Glomerular visceral epithelial cell (primary cell): ENCODE data around the gene BTN3A1.

ENCODE experiments used
- DNase-seq: peaks from one replicate; pipeline ENCODE4 v3.0.0-alpha.2; 2016; ENCODE audit errors: extremely low spot score

Gene BTN3A1

DNA sequence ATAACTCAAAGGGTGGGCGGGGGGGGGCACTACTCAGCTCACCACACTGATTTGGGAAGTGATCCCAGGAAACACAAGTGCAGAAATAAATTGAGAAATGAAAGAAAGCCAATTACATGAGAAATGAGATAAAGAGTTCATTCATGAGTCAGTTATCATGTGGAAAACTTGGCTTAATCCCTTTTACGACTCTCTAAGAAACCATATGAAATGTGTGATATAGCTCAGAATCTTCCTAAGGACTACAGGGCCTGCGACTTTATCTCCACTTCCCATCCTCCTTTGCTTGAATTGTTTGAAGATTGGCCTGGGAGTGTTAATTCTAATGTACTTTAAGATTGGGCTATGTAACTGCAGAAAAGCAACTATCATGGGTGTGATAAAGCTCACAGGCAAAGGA is 22.8 kb upstream of the BTN3A1 start:
- no peak for DNase-seq

DNA sequence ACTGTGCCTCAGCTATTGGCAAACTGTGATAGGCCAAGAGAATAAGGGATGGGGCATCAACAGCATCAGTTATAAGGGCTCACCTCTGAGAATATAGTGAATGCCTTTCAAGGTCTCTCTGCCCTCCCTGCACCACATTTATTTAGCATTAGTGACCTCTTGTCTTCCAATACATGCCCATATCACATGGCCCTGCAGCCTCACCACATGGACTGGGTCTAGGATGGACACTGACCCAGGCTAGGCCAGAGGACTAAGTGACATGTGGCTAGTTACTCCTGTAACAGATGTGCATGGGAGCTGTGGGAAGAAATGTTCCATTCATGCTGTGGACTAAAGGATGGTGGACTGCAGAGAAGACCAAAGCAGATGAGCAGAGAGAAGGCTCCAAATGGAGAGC is 22.3 kb upstream of the BTN3A1 start:
- no peak for DNase-seq

DNA sequence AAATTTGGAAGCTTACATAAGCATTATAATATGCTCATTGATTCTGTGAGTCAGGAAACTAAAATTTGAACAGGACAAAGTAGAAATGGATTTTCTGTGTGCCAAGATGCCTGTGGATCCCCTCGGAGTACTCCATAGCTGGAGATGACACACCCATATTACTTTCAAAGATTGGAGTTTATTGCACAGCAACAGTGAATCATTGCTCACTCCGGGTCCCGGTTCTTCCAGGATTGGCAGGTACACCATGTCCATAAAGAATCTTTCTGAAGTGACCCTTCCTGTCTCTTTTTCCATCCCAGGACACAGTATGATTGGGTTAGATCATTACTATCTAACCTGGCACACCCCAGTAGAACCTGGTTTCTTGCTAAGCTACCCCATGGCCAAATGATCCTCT is 21.8 kb upstream of the BTN3A1 start:
- no peak for DNase-seq

DNA sequence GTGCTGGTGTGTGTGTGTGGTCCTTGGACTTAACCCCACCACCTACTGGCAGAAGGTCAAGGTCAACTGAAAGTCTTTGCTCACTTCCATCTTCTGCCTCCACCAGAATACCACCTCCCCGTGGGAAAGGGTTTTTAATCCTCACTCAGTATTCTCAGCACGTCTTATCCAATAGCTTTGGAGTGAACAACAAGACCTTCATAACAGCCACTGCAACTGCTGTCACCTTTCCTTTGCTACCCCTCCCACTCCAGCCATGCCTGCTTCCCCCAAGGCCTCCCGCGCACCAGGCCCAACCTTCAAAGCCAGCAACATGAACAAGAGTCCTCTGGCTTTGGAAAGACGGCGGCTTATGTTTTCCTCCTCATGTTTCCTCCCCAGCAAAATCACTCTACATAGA is 20.0 kb upstream of the BTN3A1 start:
- no peak for DNase-seq

DNA sequence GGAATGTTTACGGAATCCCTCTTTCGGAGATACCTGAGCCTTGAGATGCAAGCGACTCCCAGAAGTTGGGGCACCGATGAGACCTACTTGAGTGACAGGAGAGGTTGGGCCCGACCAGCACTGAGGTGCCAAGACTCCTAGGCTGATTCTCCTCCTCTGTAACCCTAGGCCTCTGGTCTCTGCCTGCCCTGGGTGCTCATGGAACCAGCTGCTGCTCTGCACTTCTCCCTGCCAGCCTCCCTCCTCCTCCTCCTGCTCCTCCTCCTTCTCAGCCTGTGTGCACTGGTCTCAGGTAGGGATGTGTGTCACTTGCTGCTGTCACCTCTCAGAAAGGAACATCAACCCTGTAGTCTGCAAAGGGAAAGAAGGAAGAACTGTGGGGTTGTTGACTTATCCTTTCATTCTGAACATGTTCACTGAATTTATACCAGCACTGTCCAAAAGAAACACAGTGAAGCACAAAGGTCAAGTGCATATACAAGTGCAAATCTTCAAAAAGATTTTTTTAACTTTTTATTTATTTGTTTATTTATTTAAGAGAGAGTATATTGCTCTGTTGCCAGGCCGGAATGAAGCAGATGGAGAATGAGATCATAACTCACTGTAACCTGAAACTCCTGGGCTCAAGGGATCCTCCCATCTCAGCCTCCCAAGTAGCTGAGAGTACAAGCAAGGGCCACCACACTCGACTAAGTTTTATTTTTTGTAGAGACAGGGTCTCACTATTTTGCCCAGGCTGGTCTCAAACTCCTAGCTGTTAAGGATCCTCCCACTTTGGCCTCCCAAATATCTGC is 18.3 kb upstream of the BTN3A1 start:
- peak; percentile 69 for DNase-seq

DNA sequence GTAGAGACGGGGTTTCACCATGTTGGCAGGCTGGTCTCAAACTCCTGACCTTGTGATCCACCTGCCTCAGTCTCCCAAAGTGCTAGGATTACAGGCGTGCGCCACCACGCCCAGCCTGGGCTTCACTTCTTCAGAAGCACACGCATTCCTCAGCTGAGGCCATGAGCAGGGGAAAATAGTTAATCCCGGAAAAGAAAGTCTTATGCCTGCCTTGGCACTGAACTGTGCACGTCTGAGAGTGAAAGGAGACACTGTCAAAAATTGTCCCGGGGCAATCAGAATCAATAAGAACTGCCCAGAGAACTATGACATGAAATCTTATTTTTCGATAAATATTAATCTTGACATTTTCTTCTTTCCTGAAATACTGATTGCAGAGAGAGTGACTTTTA is 16.3 kb upstream of the BTN3A1 start:
- no peak for DNase-seq

DNA sequence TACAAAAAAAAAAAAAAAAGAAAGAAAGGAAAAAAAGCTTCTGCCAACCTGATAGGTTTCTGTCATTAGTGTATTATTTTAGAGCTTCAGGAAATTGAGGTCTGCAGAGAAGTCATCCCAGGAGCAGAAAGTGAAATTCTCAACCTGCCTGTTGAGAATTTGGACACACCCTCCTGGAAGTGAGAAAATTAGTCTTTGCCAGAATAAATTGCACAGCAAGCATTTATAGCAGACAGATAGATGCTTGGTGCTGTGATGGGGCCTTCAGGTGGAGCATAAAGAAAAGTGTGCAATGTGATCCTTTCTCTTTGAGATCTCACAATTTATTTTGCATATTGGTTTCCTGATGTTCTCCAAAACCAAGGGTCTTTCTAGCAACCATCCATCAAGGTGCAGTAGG is 14.5 kb upstream of the BTN3A1 start:
- DNase-seq = no peak

DNA sequence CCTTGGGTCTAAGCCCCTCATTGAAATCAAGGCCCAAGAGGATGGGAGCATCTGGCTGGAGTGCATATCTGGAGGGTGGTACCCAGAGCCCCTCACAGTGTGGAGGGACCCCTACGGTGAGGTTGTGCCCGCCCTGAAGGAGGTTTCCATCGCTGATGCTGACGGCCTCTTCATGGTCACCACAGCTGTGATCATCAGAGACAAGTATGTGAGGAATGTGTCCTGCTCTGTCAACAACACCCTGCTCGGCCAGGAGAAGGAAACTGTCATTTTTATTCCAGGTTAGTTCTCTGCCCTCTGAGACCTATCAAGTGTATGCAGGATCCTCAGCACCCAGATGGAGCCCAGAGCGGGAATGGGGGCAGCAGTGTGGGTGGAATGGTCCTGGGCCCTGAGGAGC is 14.1 kb upstream of the BTN3A1 start:
- peak; percentile 59 for DNase-seq

DNA sequence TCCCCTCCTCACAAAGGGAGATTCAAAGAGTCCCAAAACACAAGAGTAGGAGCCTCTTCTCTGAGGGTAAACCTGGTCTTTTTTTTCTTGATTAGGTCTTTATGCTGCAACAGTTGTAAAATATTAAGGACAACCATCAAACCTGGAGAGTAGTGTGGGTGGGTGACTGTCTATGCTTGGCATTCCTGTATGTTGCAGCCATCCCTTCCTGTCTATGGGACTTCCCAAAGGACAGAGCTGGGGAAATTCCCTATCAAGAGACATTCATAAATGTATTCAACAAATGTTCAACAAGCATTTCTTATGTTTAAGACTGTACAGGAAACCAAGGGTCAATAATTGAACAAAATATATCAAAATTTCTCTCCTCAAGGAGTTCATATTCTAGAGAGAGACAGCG is 13.6 kb upstream of the BTN3A1 start:
- peak; percentile 57 for DNase-seq

DNA sequence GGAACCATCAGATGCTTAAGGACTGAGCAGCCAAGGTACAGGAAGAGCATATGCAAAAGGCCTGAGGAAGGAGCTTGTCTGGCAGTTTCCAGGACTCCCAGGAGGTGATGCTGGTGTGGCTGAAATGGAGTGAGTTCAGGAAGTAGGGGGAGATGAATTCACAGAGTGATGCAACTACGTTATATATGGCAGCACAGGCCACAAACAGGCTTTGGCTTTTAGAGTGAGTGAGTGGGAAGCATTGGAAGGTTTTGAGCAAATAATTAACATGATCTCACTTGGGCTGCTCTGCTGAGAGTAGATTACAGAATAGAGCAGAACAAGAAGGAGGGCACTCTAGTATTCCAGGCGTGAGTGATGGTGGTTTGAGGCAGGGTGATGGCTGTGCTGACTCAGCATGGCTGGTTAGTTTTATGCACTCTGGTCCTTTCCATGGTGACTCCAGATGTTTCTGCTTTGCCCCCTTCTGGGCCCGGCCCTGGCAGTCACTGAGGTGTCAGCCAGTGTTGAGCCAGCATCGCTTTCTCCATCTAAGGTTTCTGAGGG is 12.7 kb upstream of the BTN3A1 start:
- DNase-seq = peak; percentile 91

DNA sequence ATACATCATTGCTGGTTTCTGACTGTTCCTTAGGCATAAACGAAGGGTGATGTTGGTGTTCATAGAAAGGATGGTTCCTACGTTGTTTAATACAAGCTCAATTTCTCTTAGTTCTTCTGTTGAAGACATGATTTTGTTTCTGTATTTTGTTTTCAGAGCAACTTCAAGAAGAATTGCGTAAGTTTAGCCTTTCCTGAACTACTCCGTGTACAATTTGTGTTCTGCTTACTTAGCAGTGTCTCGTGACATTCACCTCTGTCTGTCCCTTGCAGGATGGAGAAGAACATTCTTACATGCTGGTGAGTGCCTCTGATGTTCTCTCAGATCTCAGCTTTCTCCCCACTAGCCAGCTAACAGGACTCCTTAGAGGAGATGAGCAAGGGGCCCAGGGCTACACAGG is 11.5 kb upstream of the BTN3A1 start:
- DNase-seq = no peak

DNA sequence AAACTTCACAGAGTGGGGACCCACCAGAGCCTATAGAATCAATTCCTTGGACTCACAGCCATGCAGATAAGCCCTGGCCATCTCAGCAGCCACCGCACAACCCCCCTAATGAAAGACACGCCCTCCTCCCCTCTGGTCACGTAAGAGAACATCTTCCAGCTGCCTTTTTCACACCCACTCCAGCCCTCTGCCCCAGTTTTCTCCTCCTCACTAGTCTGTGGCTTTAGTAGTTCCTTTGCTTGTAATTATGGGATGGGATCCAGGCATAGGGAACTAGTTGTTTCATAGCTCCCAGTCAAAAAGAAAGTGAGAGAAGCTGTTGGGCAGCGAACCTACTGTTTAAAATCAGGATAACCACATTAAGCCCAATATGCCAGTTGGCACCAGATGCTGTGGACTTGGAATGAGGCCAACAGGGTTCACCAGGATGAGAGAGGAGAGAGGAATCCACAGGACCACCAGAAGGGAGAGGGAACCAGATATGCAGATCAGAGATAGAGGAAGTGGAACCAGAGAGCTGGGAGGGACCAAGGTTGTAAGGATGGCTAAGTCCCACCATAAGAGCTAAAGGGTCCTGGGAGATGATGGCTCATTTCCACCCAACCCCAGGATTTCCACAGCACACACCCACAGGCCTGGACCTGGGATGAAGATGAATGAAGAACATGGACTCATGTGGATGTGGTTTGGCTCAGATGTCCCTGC is 9.0 kb upstream of the BTN3A1 start:
- DNase-seq = no peak

DNA sequence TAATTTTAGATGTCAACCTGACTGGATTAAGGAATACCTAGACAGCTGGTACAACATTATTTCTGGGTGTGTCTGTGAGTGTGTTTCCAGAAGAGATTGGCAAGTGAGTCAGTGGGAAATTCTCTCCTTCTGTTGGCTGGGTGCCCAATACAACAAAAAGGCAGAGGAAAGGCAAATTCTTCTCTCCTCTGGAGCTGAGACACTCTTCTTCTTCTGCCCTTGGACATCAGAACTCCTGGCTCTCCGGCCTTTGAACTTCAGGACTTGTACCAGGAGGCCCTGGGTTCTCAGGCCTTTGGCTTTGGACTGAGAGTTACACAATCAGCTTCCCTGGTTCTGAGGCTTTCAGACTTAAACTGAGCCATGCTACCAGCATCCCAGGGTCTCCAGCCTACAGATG is 7.8 kb upstream of the BTN3A1 start:
- DNase-seq = peak; percentile 83

DNA sequence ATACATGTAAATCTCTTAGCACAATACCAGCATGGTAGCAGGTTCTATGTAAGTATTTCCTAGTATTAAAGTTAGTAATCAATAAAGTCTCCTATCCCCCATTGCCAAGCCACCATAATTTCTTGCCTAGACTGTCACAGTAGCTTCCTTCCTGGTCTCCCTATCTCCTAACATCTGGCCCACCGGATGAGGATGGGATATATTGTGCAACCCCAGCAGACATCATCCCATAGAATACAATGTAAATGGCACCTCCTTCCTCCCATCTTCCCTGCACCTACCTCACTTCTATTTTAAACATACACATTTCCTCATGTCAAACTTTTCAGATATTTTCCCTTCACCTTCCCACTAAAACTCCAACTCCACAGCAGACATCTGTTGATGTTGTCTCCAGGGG is 3.5 kb upstream of the BTN3A1 start:
- DNase-seq = no peak

DNA sequence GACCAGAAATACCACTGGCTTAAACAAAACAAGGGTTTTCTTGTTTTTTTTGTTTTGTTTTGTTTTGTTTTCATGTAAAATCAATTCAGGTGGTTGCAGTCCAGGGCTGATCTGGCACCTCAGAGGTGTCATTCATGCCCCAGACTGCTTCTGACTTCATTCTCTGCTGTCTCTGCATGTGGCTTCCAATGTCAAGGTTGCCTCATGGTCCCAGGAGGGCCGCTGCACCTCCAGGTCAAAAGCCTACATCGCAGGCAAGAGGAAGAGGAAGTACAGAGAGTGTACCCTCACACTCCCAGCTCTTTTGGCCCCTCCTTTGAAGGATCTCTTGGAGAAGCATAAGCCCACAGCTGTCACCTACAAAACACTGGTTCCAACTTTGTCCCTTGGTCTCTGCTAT is 1.4 kb upstream of the BTN3A1 start:
- no peak for DNase-seq

DNA sequence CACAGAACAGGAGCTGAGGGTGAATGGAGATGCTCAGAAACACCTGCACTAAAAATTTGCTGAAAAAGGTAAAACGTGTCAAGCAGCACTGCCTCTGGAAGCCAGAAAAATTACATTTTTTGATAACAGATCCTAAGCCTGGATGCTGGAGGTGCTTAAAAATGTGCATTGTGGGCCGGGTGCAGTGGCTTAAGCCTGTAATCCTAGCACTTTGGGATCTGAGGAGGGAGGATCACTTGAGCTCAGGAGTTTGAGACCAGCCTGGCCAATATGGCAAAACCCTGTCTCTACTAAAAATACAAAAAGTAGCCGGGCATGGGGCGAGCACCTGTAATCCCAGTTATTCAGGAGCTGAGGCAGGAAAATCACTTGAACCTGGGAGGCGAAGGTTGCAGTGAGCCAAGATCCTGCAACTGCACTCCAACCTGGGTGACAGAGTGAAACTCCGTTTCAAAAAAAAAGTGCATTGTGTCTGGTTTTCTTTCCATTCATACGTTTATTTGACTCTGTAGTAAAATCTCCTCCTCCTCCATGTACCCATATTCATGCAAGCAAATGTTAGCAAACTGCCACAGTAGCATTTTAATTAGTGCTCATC is 587 bp upstream of the BTN3A1 start:
- no peak for DNase-seq

DNA sequence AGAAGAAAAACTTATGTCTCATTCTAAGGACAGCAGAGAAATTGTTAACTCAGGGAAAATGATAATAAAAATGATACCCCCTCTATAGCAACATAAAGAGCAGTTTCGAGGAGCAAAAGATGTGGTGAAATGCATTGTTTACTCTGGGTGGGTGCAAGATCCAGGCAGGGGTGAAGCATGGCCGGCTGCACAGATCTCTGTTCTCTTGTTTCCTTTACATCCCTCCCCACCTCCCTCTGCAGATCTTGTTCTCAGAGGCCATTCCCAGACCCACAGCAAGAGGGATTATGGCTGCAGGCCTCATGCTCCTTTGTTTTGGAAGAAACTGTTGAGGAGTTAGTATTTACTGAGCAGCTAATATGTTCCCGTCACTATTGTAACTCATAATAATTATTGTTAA is 1.8 kb downstream of the BTN3A1 start:
- DNase-seq = no peak

DNA sequence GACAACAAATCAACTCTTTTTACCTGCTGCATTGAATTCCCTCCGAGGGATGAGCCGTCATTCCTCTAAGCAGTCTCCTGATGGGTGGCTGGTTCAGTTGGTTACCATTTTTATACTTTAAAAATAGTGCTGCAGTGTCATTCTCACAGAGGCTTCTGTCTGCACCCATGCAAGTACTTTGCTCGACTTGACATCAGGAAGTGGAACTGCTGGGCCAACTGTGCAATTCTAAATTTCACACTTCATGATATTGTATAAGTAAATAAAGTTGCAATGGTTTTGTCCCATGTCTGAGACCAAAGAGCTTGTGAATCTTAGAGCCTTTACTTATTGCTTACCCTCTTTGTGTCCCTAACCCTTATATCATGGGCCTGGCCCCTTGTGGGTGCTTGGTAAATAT is 2.5 kb downstream of the BTN3A1 start:
- no peak for DNase-seq

DNA sequence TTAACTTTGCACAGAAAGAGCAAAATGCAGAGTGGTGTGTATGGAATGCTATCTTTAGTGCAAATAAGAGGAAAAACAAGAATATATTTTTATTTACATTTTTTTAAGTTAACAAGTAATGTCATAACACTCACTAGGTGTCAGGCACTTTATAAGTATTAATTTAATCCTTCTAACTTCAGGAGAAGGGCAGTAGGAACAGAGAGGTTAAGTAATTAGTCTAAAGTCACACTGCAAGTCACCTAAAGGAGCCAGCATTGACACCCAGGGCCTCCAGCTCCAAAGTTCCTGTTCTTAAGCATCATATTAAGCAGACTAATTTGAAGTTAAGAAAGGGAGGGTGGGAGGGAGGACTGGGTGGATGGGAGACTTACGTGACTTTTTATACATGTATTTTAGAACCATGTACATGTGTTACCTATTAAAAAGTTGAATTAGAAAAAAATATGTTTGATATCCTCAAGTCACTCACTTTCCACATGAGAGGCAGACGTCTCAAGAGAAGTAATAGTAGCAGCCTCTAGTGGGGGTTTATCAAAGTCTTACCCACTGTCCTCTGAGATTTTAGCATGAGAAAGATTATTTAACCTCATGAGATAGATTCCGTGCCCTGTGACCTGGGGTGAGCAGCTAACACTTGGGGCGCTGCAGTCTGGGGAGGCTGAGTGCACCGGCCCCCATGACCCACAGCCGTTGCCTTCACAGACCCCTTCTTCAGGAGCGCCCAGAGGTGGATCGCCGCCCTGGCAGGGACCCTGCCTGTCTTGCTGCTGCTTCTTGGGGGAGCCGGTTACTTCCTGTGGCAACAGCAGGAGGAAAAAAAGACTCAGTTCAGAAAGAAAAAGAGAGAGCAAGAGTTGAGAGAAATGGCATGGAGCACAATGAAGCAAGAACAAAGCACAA is 7.0 kb downstream of the BTN3A1 start:
- no peak for DNase-seq

DNA sequence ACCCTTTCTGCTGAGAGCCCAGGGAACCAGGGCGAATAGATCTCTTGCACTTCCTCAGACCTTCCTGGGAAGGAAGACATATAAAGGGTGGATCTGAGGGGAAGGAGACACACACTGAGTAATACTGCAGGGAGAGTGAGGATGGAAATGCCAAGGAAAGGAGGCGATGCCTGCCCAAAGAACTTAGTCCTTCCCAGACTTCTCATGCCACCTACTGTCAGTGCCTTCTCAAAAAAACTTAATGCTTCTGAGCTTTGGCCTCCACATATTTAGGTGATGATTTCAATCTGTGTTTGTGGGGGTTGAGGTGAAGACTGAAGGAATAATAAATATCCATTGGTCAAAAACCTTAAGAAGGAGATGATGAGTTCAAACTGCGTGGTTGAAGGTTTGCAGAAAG is 9.7 kb downstream of the BTN3A1 start:
- DNase-seq = no peak

DNA sequence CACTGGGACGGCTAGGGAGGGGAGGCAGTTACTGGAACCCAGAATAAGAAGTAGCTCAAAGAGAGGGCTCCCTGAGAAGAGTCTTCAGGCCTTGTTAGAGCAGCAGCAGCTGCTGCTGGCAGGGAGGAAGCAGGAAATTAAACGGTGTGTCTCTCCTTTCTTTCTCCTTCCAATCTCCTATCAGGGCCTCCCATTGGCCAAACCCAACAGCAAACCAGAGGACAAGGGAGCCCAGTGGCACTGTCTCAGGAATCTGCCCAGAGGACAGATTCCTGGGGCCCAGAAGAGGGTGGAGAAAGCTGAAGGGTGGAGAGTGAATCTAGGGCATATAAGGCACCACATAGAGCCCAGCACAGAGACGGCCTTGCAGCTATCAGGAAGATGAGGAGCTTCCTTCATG is 10.2 kb downstream of the BTN3A1 start:
- DNase-seq = no peak

DNA sequence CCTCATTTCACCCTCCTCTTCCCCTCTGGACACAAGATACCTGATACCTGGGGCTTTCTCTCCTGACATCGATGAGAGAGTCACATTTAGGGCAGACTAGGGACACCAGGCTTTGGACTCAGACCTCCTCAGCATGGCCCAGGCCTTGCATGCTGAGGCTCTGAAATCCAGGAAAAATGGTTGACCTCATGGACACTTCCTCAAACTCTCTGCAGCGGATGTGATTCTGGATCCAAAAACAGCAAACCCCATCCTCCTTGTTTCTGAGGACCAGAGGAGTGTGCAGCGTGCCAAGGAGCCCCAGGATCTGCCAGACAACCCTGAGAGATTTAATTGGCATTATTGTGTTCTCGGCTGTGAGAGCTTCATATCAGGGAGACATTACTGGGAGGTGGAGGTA is 10.9 kb downstream of the BTN3A1 start:
- DNase-seq = no peak
